Naive thymus-derived CD4-positive, alpha-beta T cell (primary cell): ENCODE data around the gene CCDC127. TPM values are rescaled to one million over a fixed set of nuclear protein-coding genes. Genes with fewer than 3 reads are reported as not detected.
"Not testable (repeated sequence)": the region's sequence is repeated elsewhere in the genome, so short reads cannot be mapped to it uniquely, and the experiment has no call there.

Source experiments
- ATAC-seq: fragments of 150-1000 bp; cut with Tn5 transposase; 2 replicates; pipeline ENCODE4 v1.10.0; 2021; ENCODE audit warnings: mild to moderate bottlenecking, moderate library complexity
- CTCF ChIA-PET: fragments of 350-600 bp; sonication (Branson Sonifier 250); formaldehyde crosslinking; loops from one replicate; lab custom pipeline; 2021; ENCODE audit warnings: antibody characterized with exemption; lab: Charles Lee
- POLR2A ChIA-PET: fragments of 350-600 bp; sonication (Branson Sonifier 250); formaldehyde crosslinking; loops from one replicate; lab custom pipeline; 2021; ENCODE audit warnings: antibody characterized with exemption, inconsistent platforms; lab: Charles Lee
- DNase-seq, 9 donors: peaks; one replicate each; pipeline versions ENCODE4 v3.0.0 to v3.0.0-alpha.2; 2020 to 2022; ENCODE audit warnings: mixed read lengths in 1 of 9
- H3K27ac ChIP-seq: one replicate; pipeline ENCODE4 v1.7.0; 2013; ENCODE audit warnings: mild to moderate bottlenecking, low read depth, low read length, moderate library complexity
- H3K27me3 ChIP-seq, 2 donors: one replicate each; pipeline ENCODE4 v1.7.0; 2013; ENCODE audit warnings: low read length in 2 of 2, mild to moderate bottlenecking in 2 of 2, moderate library complexity in 2 of 2; ENCODE audit not compliant: control insufficient read depth in 2 of 2, insufficient read depth in 2 of 2
- H3K36me3 ChIP-seq, 3 experiments: 1 replicate in 2 of 3; 2 replicates in 1 of 3; pipeline ENCODE4 v1.7.0; 2013; ENCODE audit warnings: low read length in 3 of 3, mild to moderate bottlenecking in 3 of 3, moderate library complexity in 1 of 3; ENCODE audit not compliant: insufficient read depth in 3 of 3, control insufficient read depth in 2 of 3
- H3K4me1 ChIP-seq, 2 donors: one replicate each; pipeline ENCODE4 v1.7.0; 2013; ENCODE audit warnings: low read length in 2 of 2, mild to moderate bottlenecking in 2 of 2, moderate library complexity in 1 of 2; ENCODE audit not compliant: control insufficient read depth in 2 of 2, insufficient read depth in 2 of 2
- H3K4me3 ChIP-seq: 2 replicates; pipeline ENCODE4 v1.7.0; 2013; ENCODE audit warnings: mild to moderate bottlenecking, low read length
- H3K9me3 ChIP-seq, 3 experiments: 1 replicate in 2 of 3; 2 replicates in 1 of 3; pipeline ENCODE4 v1.7.0; 2013; ENCODE audit warnings: low read length in 3 of 3; ENCODE audit not compliant: control insufficient read depth in 2 of 3
- H3K27ac Mint-ChIP-seq, 9 donors: one replicate each; pipeline ENCODE4 v1.8.0; 2020 to 2022; ENCODE audit warnings: mixed read lengths in 9 of 9, mild to moderate bottlenecking in 8 of 9, moderate library complexity in 5 of 9, inconsistent platforms in 2 of 9
- H3K27me3 Mint-ChIP-seq, 5 donors: one replicate each; pipeline ENCODE4 v1.8.0; 2021 to 2022; ENCODE audit warnings: mixed read lengths in 5 of 5, mild to moderate bottlenecking in 1 of 5
- H3K36me3 Mint-ChIP-seq, 5 donors: one replicate each; pipeline ENCODE4 v1.8.0; 2020 to 2022; ENCODE audit warnings: mixed read lengths in 5 of 5, mild to moderate bottlenecking in 3 of 5, inconsistent platforms in 1 of 5
- H3K4me1 Mint-ChIP-seq, 7 donors: one replicate each; pipeline ENCODE4 v1.8.0; 2020 to 2022; ENCODE audit warnings: mixed read lengths in 7 of 7, mild to moderate bottlenecking in 3 of 7, inconsistent platforms in 1 of 7
- H3K4me3 Mint-ChIP-seq, 10 donors: one replicate each; pipeline ENCODE4 v1.8.0; 2020 to 2022; ENCODE audit warnings: mild to moderate bottlenecking in 10 of 10, mixed read lengths in 10 of 10, moderate library complexity in 6 of 10, inconsistent platforms in 2 of 10
- H3K9me3 Mint-ChIP-seq, 11 donors: one replicate each; pipeline ENCODE4 v1.8.0; 2020 to 2022; ENCODE audit warnings: mixed read lengths in 11 of 11, mild to moderate bottlenecking in 4 of 11, inconsistent platforms in 1 of 11, moderate library complexity in 1 of 11
- intact Hi-C, 2 donors: fragments of 100-400 bp; cut with micrococcal nuclease; formaldehyde crosslinking; loops; one replicate each; pipeline ENCODE4 v1.15.1; 2023
- polyA plus RNA-seq, 2 donors: library from polyadenylated mRNA; unstranded; fragments of 300-500 nt; fragmentation: Illumina TruSeq; gene quantifications; one replicate each; pipeline ENCODE4 v1.2.3, GENCODE V29; 2021
- total RNA-seq, 6 experiments: library from RNA in 5 of 6; stranded (reverse) in 5 of 6; gene quantifications; 1 replicate in 5 of 6; 2 replicates in 1 of 6; pipeline ENCODE4 v1.2.3 and lab custom pipeline; 2021 to 2026

Gene CCDC127
- total and polyA plus RNA-seq, 7 experiments from 2014 or later = 2.9 to 9.7 (median 5.6) TPM

- peak overlapping the region in 1 of 9 donors; percentile 30 for H3K27ac Mint-ChIP-seq
- peaks cover 11 to 24% (median 14%) of the 10 kb centered on the region in 7 donors for H3K4me1 Mint-ChIP-seq
- H3K27me3 Mint-ChIP-seq, H3K4me1 ChIP-seq, H3K27me3 ChIP-seq, CTCF ChIA-PET, intact Hi-C loops, ATAC-seq, H3K4me3 Mint-ChIP-seq, H3K9me3 ChIP-seq, H3K4me3 ChIP-seq, H3K27ac ChIP-seq, POLR2A ChIA-PET, H3K9me3 Mint-ChIP-seq, DNase-seq: not testable (repeated sequence)
- H3K36me3 Mint-ChIP-seq = peaks cover 27 to 54% (median 39%) of the 10 kb centered on the region in 5 donors
- peaks cover 25 to 81% (median 29%) of the 10 kb centered on the region in 3 experiments for H3K36me3 ChIP-seq
Observed at GRCh38 chr5:227375-227774, 9.4 kb upstream of the CCDC127 start.

GRCh38 chr5:225334-225733, 7.4 kb upstream of the CCDC127 start:
- Histone ChIP-seq H3K9me3 (no peaks in the 10 kb centered on the region), H3K4me3 (no peak overlapping the region), H3K27ac (no peak overlapping the region), H3K36me3 (peaks cover 25 to 61% (median 25%) of the 10 kb centered on the region in 3 experiments), H3K27me3 (no peaks in the 10 kb centered on the region), H3K4me1 (peaks cover 12 to 13% of the 10 kb centered on the region in 2 donors)
- Mint-ChIP-seq H3K4me3 (no peak overlapping the region), H3K36me3 (peaks cover 18 to 43% (median 34%) of the 10 kb centered on the region in 5 donors), H3K9me3 (peaks cover 0 to 1% (median 0%) of the 10 kb centered on the region in 11 donors), H3K27me3 (no peaks in the 10 kb centered on the region), H3K27ac (peak overlapping the region in 3 of 9 donors; percentile 34 to 48 (median 45)), H3K4me1 (peaks cover 27 to 40% (median 29%) of the 10 kb centered on the region in 7 donors)
- ChIA-PET CTCF (no interaction called here), POLR2A (no interaction called here)
- intact Hi-C loops = no loop called here
- DNase-seq = peak in 1 of 9 donors; percentile 8
- no peak for ATAC-seq

- H3K9me3 ChIP-seq = no peaks in the 10 kb centered on the region
- H3K4me3 Mint-ChIP-seq = no peak overlapping the region
- H3K27ac ChIP-seq = no peak overlapping the region
- peaks cover 11 to 36% (median 28%) of the 10 kb centered on the region in 5 donors for H3K36me3 Mint-ChIP-seq
- H3K27ac Mint-ChIP-seq = peak overlapping the region in 1 of 9 donors; percentile 41
- peaks cover 13 to 14% of the 10 kb centered on the region in 2 donors for H3K4me1 ChIP-seq
- no peaks in the 10 kb centered on the region for H3K27me3 ChIP-seq
- H3K36me3 ChIP-seq = peaks cover 16 to 50% (median 18%) of the 10 kb centered on the region in 3 experiments
- peaks cover 0 to 1% (median 0%) of the 10 kb centered on the region in 11 donors for H3K9me3 Mint-ChIP-seq
- intact Hi-C loops = no loop called here
- CTCF ChIA-PET = no interaction called here
- no peak for DNase-seq
- H3K4me1 Mint-ChIP-seq = peaks cover 30 to 43% (median 32%) of the 10 kb centered on the region in 7 donors
- POLR2A ChIA-PET = no interaction called here
- H3K4me3 ChIP-seq = no peak overlapping the region
- ATAC-seq = no peak
- H3K27me3 Mint-ChIP-seq = peaks cover 0 to 2% (median 0%) of the 10 kb centered on the region in 5 donors
Observed at GRCh38 chr5:223791-224190, 5.8 kb upstream of the CCDC127 start.

GRCh38 chr5:222951-223715, 5.2 kb upstream of the CCDC127 start:
- ATAC-seq, H3K27me3 Mint-ChIP-seq, intact Hi-C loops, CTCF ChIA-PET, DNase-seq, H3K9me3 ChIP-seq, POLR2A ChIA-PET, H3K27me3 ChIP-seq, H3K4me3 ChIP-seq, H3K9me3 Mint-ChIP-seq: not testable (repeated sequence)
- Mint-ChIP-seq H3K27ac (peak overlapping the region in 5 of 9 donors; percentile 10 to 75 (median 34)), H3K4me3 (peak overlapping the region in 3 of 10 donors; percentile 13 to 56 (median 47)), H3K4me1 (peaks cover 30 to 43% (median 32%) of the 10 kb centered on the region in 7 donors), H3K36me3 (peaks cover 9 to 33% (median 26%) of the 10 kb centered on the region in 5 donors)
- H3K36me3 ChIP-seq = peaks cover 11 to 48% (median 18%) of the 10 kb centered on the region in 3 experiments
- peak overlapping the region; percentile 11 for H3K27ac ChIP-seq
- peaks cover 13 to 14% of the 10 kb centered on the region in 2 donors for H3K4me1 ChIP-seq

GRCh38 chr5:219991-220390, 2.0 kb upstream of the CCDC127 start:
- no peaks in the 10 kb centered on the region for H3K27me3 ChIP-seq
- ATAC-seq (peak; percentile 20), DNase-seq (peak in 7 of 9 donors; percentile 31 to 54 (median 41))
- ChIA-PET CTCF (interaction anchor here (0.7 kb wide), 1 partner anchor 12 kb away, joined by 4 read pairs; no protein-coding TSS in a partner anchor), POLR2A (interaction anchor here (0.5 to 3.8 kb wide), 4 partner anchors 26 to 1581 kb away, joined by 3 to 27 read pairs (median 6); partner anchors contain the start of genes LRRC14B and PDCD6)
- Mint-ChIP-seq H3K27me3 (peaks cover 0 to 2% (median 0%) of the 10 kb centered on the region in 5 donors), H3K9me3 (peaks cover 0 to 1% (median 0%) of the 10 kb centered on the region in 11 donors), H3K36me3 (peaks cover 0 to 19% (median 8%) of the 10 kb centered on the region in 5 donors), H3K4me3 (peak overlapping the region; percentile 93 to 97 (median 96)), H3K27ac (peak overlapping the region; percentile 87 to 96 (median 94)), H3K4me1 (peaks cover 39 to 64% (median 52%) of the 10 kb centered on the region in 7 donors)
- H3K9me3 ChIP-seq = no peaks in the 10 kb centered on the region
- peaks cover 13 to 14% of the 10 kb centered on the region in 2 donors for H3K4me1 ChIP-seq
- peaks cover 5 to 20% (median 9%) of the 10 kb centered on the region in 3 experiments for H3K36me3 ChIP-seq
- H3K4me3 ChIP-seq = peak overlapping the region; percentile 65
- peak overlapping the region; percentile 92 for H3K27ac ChIP-seq
- intact Hi-C loops = loop anchor here (1.0 to 5.0 kb wide), 4 partner anchors 23 to 222 kb away; partner anchors contain the start of genes EXOC3 (in 1 of the 2) and PDCD6 (in 1 of the 2)

- DNase-seq (peak in 8 of 9 donors; percentile 19 to 38 (median 28)), ATAC-seq (peak; percentile 25)
- Histone ChIP-seq H3K4me3 (peak overlapping the region; percentile 65), H3K4me1 (peaks cover 13 to 14% of the 10 kb centered on the region in 2 donors), H3K27me3 (no peaks in the 10 kb centered on the region), H3K36me3 (peaks cover 0 to 15% (median 4%) of the 10 kb centered on the region in 3 experiments), H3K9me3 (no peaks in the 10 kb centered on the region), H3K27ac (peak overlapping the region; percentile 92)
- Mint-ChIP-seq H3K4me3 (peak overlapping the region; percentile 93 to 97 (median 96)), H3K27me3 (peaks cover 0 to 2% (median 0%) of the 10 kb centered on the region in 5 donors), H3K9me3 (no peaks in the 10 kb centered on the region), H3K36me3 (peaks cover 0 to 18% (median 5%) of the 10 kb centered on the region in 5 donors), H3K4me1 (peaks cover 40 to 69% (median 56%) of the 10 kb centered on the region in 7 donors), H3K27ac (peak overlapping the region; percentile 87 to 96 (median 94))
- ChIA-PET POLR2A (interaction anchor here (0.5 to 3.8 kb wide), 6 partner anchors 17 to 1581 kb away, joined by 3 to 27 read pairs (median 6); partner anchors contain the start of genes LRRC14B and PDCD6), CTCF (interaction anchor here (0.7 kb wide), 1 partner anchor 13 kb away, joined by 4 read pairs; no protein-coding TSS in a partner anchor)
- intact Hi-C loops = loop anchor here (2.0 to 5.0 kb wide), 3 partner anchors 23 to 223 kb away; partner anchors contain the start of gene EXOC3 (in 1 of the 2)
Observed at GRCh38 chr5:219460-219863, 1.5 kb upstream of the CCDC127 start.
